ENCODE results near the gene RIPOR3. TPM values are rescaled to one million over a fixed set of nuclear protein-coding genes. Genes with fewer than 3 reads are reported as not detected.

The RIPOR3 gene
- total RNA-seq, 2 donors from 2014 or later: 2.3 to 6.9 TPM

DNA sequence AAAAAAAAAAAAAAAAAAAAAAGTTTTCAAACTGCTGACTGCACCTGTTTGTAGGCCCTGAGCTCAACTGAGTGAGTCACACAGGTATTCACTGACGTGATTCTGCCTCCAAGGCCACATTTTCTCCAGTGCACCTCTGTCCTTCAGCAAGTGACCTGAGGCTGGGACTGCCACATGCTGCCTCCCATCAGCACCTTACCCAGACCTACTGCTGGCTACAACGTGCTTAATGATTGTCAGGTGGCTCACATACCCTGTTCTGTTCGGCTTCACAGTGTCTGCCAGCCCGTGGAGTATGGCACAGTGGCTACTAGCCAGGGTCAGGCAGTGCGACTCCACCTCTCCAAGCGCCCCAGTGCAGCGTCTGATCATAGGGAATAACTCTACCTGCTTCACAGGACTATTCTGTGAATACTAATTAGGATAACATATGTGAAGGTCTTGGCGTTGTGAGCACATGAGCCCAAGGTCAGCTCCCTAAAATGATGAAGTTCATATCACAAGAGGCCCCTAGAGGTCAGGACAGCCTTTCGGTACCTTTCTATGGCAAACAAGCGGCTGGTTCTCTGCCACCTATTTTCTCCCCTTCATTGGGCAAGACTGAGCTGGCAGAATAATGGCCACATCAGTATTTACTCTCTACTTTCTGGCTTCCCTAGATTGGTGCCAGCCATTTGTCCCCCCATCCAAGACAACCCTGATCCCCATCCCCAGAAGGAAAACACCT lies 28.1 kb downstream of the RIPOR3 start:
- Histone ChIP-seq H3K4me1 (peaks cover 64% of the 10 kb centered on the region), H3K27ac (peak overlapping the region; percentile 93 to 98 (median 95)), H3K36me3 (replicated peaks in 1 of 2; ENCODE audit: insufficient read depth in 1 of 2, low read depth in 2 of 2) (no peaks in the 10 kb centered on the region), H3K9me3 (no peaks in the 10 kb centered on the region), H3K4me3 (no peak overlapping the region), H3K27me3 (no peaks in the 10 kb centered on the region)
- 4 to 17% methylated on average over 4 to 10 of the region's 10 CpGs for WGBS, 2 donors
- intact Hi-C loops (cut with DNase I): no loop called here
- ATAC-seq (peak; percentile 85), DNase-seq (peak; percentile 82 to 94 (median 90))
- TF ChIP-seq POLR2A (IDR thresholded peaks at IDR 0.05): peak in 2 of 3 donors; percentile 48 to 54
- TF ChIP-seq, protein P1, sequence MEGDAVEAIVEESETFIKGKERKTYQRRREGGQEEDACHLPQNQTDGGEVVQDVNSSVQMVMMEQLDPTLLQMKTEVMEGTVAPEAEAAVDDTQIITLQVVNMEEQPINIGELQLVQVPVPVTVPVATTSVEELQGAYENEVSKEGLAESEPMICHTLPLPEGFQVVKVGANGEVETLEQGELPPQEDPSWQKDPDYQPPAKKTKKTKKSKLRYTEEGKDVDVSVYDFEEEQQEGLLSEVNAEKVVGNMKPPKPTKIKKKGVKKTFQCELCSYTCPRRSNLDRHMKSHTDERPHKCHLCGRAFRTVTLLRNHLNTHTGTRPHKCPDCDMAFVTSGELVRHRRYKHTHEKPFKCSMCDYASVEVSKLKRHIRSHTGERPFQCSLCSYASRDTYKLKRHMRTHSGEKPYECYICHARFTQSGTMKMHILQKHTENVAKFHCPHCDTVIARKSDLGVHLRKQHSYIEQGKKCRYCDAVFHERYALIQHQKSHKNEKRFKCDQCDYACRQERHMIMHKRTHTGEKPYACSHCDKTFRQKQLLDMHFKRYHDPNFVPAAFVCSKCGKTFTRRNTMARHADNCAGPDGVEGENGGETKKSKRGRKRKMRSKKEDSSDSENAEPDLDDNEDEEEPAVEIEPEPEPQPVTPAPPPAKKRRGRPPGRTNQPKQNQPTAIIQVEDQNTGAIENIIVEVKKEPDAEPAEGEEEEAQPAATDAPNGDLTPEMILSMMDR (IDR thresholded peaks at IDR 0.05): peak in 6 of 7 experiments; percentile 23 to 72 (median 65)

DNA sequence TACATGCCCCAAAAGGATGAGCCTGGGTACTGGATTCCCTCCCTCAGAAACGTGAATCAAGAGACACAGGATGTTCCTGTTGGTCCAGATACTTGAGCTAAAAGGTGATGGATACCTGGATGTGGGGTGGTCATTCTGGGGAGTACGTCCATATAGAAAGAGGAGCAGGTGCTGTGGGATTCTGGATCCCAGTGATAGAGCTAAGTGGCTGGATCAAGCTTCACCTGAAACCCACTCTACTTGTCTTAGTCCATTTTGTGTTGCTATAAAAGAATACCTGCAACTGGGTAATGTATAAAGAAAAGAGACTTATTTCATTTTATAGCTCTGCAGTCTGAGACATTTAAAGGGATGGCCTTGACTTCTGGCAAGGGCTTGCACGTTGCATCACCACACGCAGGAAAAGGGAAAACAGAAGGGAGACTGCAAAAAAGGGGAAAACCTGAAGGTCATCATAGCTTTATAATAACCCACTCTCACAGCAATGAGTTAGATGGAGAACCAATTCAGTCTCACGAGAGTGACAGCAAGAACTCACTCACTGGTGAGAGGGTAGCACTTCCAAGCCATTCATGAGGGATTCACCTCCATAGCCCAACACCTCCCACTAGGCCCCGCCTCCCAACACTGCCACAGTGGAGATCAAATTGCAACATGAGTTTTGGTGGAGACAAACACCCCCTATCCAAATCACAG lies 31.2 kb downstream of the RIPOR3 start:
- peaks cover 75% of the 10 kb centered on the region for H3K4me1 ChIP-seq
- TF ChIP-seq POLR2A (IDR thresholded peaks at IDR 0.05): no peak
- TF ChIP-seq, protein P1 (IDR thresholded peaks at IDR 0.05): no peak
- H3K27ac ChIP-seq: peak overlapping the region; percentile 25 to 98 (median 95)
- H3K9me3 ChIP-seq: no peaks in the 10 kb centered on the region
- intact Hi-C loops (cut with DNase I): no loop called here
- DNase-seq (peak in 1 of 4 donors; percentile 54), ATAC-seq (no peak)
- 54 to 57% methylated on average over 6 of the region's 6 CpGs for WGBS, 2 donors
- no peak overlapping the region for H3K4me3 ChIP-seq
- no peaks in the 10 kb centered on the region for H3K36me3 ChIP-seq (replicated peaks in 1 of 2; ENCODE audit: insufficient read depth in 1 of 2, low read depth in 2 of 2)
- no peaks in the 10 kb centered on the region for H3K27me3 ChIP-seq

DNA sequence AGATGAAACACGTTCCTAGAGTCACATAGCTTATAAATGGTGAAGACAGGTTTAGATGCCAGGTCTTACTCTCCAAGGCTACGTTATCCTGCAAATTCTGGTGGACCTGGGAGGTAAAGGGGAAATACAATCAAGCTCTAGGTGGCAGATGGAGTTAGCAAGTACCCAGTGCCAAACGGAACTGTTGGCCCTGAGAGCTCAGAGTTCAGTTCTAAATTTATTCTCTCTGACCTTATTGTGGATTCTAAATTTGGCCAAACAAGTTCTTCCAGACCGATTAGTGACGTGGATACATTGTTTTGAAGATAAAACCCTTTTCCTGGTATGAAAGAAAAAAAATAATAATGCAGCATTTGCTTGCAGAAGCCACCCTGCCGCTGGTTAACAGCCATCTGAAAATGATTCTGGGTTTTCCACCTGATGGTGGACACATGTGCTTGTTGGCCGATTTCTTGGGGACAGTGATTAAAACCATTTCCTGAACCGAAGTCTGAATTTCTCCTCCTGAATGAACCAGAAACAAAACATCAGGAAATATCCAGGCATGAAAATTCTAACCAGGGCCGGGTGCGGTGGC lies 32.5 kb downstream of the RIPOR3 start:
- Histone ChIP-seq H3K27ac (peak overlapping the region; percentile 78 to 98 (median 95)), H3K36me3 (replicated peaks in 1 of 2; ENCODE audit: insufficient read depth in 1 of 2, low read depth in 2 of 2) (no peaks in the 10 kb centered on the region), H3K4me3 (no peak overlapping the region), H3K9me3 (no peaks in the 10 kb centered on the region), H3K4me1 (peaks cover 72% of the 10 kb centered on the region), H3K27me3 (no peaks in the 10 kb centered on the region)
- 15 to 17% methylated on average over 10 of the region's 10 CpGs for WGBS, 2 donors
- intact Hi-C loops (cut with DNase I): no loop called here
- peak; percentile 58 for ATAC-seq
- peak; percentile 66 to 91 (median 79) for DNase-seq
- TF ChIP-seq, protein P1 (IDR thresholded peaks at IDR 0.05): peak in 6 of 7 experiments; percentile 23 to 68 (median 52)
- peak in 1 of 3 donors; percentile 35 for TF ChIP-seq POLR2A (IDR thresholded peaks at IDR 0.05)

DNA sequence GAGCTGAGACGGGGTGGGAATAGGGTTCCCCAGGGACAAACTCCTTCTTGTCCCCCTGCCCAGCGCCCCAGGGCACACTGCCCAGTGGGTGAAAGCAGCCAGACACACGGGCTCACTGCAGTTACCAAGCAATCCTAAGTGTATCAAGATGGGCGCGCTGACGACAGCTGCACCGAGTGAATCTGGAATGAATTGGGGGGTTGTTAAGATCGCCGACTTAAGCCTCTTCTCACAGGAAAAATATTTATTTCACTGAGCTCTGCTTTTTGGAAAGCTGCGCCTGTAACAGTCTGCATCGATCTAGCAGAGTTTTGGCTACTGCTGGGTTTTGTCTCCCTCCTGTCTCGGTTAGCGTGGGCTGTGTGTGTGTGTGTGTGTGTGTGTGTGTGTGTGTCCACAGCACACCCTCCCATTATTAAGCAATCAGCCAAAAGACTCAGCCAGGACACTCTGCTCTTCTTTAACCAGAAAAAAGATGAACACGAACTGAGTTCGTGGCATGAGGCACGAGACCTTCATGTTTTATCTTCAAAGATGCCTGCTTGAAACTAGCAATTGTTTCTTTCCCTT lies 35.9 kb downstream of the RIPOR3 start:
- H3K4me3 ChIP-seq: no peak overlapping the region
- TF ChIP-seq, protein P1 (IDR thresholded peaks at IDR 0.05): no peak
- TF ChIP-seq POLR2A (IDR thresholded peaks at IDR 0.05): no peak
- intact Hi-C loops (cut with DNase I): no loop called here
- 37 to 39% methylated on average over 7 to 16 of the region's 16 CpGs for WGBS, 2 donors
- no peaks in the 10 kb centered on the region for H3K27me3 ChIP-seq
- H3K9me3 ChIP-seq: no peaks in the 10 kb centered on the region
- ATAC-seq: peak; percentile 9
- peak in 2 of 4 donors; percentile 48 to 56 for DNase-seq
- H3K36me3 ChIP-seq (replicated peaks in 1 of 2; ENCODE audit: insufficient read depth in 1 of 2, low read depth in 2 of 2): no peaks in the 10 kb centered on the region
- H3K27ac ChIP-seq: peak overlapping the region in 3 of 4 donors; percentile 2 to 64 (median 57)
- H3K4me1 ChIP-seq: peaks cover 37% of the 10 kb centered on the region
